HepG2 (cell line): Measurements from ENCODE around the gene FMO2. TPM values are rescaled to one million over a fixed set of nuclear protein-coding genes. Genes with fewer than 3 reads are reported as not detected.

Experiments
- FOXC1 ChIP-seq: sonication (generic); formaldehyde crosslinking; IDR thresholded peaks from 2 replicates; pipeline ENCODE4 v1.8.0; 2022; ENCODE audit warnings: mild to moderate bottlenecking, missing genetic modification reagents, borderline replicate concordance
- GLI4 ChIP-seq: sonication (generic); formaldehyde crosslinking; IDR thresholded peaks from 2 replicates; pipeline ENCODE4 v1.5.1; 2020; ENCODE audit warnings: missing genetic modification reagents, mild to moderate bottlenecking, moderate library complexity, borderline replicate concordance
- GTF3A ChIP-seq: sonication (generic); formaldehyde crosslinking; conservative IDR thresholded peaks from 2 replicates; pipeline ENCODE4 v1.4.0; 2020; ENCODE audit warnings: mild to moderate bottlenecking, missing genetic modification reagents
- MEF2D ChIP-seq: sonication (generic); formaldehyde crosslinking; IDR thresholded peaks from 2 replicates; pipeline ENCODE4 v1.5.1; 2020; ENCODE audit warnings: mild to moderate bottlenecking, missing genetic modification reagents
- YEATS4 ChIP-seq: sonication (generic); formaldehyde crosslinking; IDR thresholded peaks from 2 replicates; pipeline ENCODE4 v1.4.0; 2020; ENCODE audit warnings: missing genetic modification reagents, borderline replicate concordance
- polyA plus RNA-seq, 8 experiments: library from polyadenylated mRNA; depleted of rRNA in 3 of 8; stranded (reverse) in 7 of 8; unstranded in 1 of 8; fragments of >200 nt; fragmentation: Illumina TruSeq in 4 of 8; extraction: Trizol in 4 of 8; gene quantifications; 2 replicates each; pipeline versions ENCODE4 v1.2.1 to v1.2.3, GENCODE V29; 2011 to 2016; ENCODE audit warnings: low read depth in 4 of 8, missing spikeins in 1 of 8, mixed read lengths in 1 of 8; ENCODE audit not compliant: insufficient read depth in 1 of 8
- total RNA-seq, 5 experiments: library from RNA; depleted of rRNA; stranded (reverse); fragments of >200 nt; fragmentation: Illumina TruSeq; extraction: Trizol; gene quantifications; 2 replicates each; pipeline ENCODE4 v1.2.3, GENCODE V29; 2016; ENCODE audit warnings: low read depth in 1 of 5
- TF ChIP-seq, protein P1 (sequence below): sonication (generic); formaldehyde crosslinking; IDR thresholded peaks from 2 replicates; pipeline ENCODE4 v1.5.0; 2020; ENCODE audit warnings: missing genetic modification reagents
- TF ChIP-seq, protein P2 (sequence below), 2 experiments: IDR thresholded peaks; 2 replicates each; pipeline ENCODE4 v1.6.1; 2011 to 2012; ENCODE audit warnings: low read length in 2 of 2, borderline replicate concordance in 1 of 2, low read depth in 1 of 2, mild to moderate bottlenecking in 1 of 2, moderate library complexity in 1 of 2
- TF ChIP-seq, protein P3 (sequence below), 2 experiments: fragments of 450-650 bp in 1 of 2; sonication (generic) in 1 of 2; formaldehyde crosslinking in 1 of 2; IDR thresholded peaks; 2 replicates each; pipeline versions ENCODE4 v1.6.1 to v1.8.0; 2016 to 2022; ENCODE audit warnings: antibody characterized with exemption in 1 of 2, mild to moderate bottlenecking in 1 of 2, missing genetic modification reagents in 1 of 2
- TF ChIP-seq, protein P4 (sequence below): IDR thresholded peaks from 2 replicates; pipeline ENCODE4 v1.6.1; 2016; ENCODE audit warnings: mild to moderate bottlenecking, missing biosample characterization, missing genetic modification reagents
- TF ChIP-seq, protein P5 (sequence below): sonication (generic); formaldehyde crosslinking; IDR thresholded peaks from 2 replicates; pipeline ENCODE4 v1.9.0; 2021; ENCODE audit warnings: missing genetic modification reagents, mild to moderate bottlenecking, borderline replicate concordance

The FMO2 gene
- total and polyA plus RNA-seq, 2 of the 13 experiments (the other 11 are each of a cell fraction or from before 2014, with no cell fraction given): not detected

DNA sequence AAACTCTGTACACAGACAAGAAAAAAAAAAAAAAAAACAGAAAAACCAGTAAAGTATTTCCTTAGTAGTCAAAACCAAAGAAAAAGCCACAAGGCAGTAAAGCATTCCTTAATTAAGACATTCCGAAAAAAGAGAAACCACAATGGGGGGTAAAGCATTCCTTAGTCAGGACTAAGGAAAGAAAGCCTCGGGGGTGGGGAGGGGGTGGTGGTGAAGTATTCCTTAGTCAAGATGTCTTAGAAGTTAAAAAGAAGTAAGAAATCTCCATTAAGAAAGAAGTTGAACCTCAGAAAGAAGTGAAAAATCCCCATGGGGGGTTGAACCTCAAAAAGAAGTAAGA lies 35.0 kb downstream of the FMO2 start (continued):
- TF ChIP-seq, protein P1, sequence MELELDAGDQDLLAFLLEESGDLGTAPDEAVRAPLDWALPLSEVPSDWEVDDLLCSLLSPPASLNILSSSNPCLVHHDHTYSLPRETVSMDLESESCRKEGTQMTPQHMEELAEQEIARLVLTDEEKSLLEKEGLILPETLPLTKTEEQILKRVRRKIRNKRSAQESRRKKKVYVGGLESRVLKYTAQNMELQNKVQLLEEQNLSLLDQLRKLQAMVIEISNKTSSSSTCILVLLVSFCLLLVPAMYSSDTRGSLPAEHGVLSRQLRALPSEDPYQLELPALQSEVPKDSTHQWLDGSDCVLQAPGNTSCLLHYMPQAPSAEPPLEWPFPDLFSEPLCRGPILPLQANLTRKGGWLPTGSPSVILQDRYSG (CRISPR knock-in tag): no peak
- TF ChIP-seq MEF2D (CRISPR knock-in tag) (no peak), YEATS4 (CRISPR knock-in tag) (no peak), GLI4 (CRISPR knock-in tag) (no peak), GTF3A (CRISPR knock-in tag) (no peak), FOXC1 (no peak)
- TF ChIP-seq, protein P2, sequence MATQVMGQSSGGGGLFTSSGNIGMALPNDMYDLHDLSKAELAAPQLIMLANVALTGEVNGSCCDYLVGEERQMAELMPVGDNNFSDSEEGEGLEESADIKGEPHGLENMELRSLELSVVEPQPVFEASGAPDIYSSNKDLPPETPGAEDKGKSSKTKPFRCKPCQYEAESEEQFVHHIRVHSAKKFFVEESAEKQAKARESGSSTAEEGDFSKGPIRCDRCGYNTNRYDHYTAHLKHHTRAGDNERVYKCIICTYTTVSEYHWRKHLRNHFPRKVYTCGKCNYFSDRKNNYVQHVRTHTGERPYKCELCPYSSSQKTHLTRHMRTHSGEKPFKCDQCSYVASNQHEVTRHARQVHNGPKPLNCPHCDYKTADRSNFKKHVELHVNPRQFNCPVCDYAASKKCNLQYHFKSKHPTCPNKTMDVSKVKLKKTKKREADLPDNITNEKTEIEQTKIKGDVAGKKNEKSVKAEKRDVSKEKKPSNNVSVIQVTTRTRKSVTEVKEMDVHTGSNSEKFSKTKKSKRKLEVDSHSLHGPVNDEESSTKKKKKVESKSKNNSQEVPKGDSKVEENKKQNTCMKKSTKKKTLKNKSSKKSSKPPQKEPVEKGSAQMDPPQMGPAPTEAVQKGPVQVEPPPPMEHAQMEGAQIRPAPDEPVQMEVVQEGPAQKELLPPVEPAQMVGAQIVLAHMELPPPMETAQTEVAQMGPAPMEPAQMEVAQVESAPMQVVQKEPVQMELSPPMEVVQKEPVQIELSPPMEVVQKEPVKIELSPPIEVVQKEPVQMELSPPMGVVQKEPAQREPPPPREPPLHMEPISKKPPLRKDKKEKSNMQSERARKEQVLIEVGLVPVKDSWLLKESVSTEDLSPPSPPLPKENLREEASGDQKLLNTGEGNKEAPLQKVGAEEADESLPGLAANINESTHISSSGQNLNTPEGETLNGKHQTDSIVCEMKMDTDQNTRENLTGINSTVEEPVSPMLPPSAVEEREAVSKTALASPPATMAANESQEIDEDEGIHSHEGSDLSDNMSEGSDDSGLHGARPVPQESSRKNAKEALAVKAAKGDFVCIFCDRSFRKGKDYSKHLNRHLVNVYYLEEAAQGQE (IDR thresholded peaks at IDR 0.05; ENCODE audit: borderline replicate concordance in 1 of 2, low read depth in 1 of 2, low read length in 2 of 2): no peak
- TF ChIP-seq, protein P3, sequence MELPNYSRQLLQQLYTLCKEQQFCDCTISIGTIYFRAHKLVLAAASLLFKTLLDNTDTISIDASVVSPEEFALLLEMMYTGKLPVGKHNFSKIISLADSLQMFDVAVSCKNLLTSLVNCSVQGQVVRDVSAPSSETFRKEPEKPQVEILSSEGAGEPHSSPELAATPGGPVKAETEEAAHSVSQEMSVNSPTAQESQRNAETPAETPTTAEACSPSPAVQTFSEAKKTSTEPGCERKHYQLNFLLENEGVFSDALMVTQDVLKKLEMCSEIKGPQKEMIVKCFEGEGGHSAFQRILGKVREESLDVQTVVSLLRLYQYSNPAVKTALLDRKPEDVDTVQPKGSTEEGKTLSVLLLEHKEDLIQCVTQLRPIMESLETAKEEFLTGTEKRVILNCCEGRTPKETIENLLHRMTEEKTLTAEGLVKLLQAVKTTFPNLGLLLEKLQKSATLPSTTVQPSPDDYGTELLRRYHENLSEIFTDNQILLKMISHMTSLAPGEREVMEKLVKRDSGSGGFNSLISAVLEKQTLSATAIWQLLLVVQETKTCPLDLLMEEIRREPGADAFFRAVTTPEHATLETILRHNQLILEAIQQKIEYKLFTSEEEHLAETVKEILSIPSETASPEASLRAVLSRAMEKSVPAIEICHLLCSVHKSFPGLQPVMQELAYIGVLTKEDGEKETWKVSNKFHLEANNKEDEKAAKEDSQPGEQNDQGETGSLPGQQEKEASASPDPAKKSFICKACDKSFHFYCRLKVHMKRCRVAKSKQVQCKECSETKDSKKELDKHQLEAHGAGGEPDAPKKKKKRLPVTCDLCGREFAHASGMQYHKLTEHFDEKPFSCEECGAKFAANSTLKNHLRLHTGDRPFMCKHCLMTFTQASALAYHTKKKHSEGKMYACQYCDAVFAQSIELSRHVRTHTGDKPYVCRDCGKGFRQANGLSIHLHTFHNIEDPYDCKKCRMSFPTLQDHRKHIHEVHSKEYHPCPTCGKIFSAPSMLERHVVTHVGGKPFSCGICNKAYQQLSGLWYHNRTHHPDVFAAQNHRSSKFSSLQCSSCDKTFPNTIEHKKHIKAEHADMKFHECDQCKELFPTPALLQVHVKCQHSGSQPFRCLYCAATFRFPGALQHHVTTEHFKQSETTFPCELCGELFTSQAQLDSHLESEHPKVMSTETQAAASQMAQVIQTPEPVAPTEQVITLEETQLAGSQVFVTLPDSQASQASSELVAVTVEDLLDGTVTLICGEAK (IDR thresholded peaks at IDR 0.05): no peak
- TF ChIP-seq, protein P3 (CRISPR knock-in tag; IDR thresholded peaks at IDR 0.05): no peak
- TF ChIP-seq, protein P4, sequence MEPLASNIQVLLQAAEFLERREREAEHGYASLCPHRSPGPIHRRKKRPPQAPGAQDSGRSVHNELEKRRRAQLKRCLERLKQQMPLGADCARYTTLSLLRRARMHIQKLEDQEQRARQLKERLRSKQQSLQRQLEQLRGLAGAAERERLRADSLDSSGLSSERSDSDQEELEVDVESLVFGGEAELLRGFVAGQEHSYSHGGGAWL (CRISPR knock-in tag): no peak
- TF ChIP-seq, protein P5, sequence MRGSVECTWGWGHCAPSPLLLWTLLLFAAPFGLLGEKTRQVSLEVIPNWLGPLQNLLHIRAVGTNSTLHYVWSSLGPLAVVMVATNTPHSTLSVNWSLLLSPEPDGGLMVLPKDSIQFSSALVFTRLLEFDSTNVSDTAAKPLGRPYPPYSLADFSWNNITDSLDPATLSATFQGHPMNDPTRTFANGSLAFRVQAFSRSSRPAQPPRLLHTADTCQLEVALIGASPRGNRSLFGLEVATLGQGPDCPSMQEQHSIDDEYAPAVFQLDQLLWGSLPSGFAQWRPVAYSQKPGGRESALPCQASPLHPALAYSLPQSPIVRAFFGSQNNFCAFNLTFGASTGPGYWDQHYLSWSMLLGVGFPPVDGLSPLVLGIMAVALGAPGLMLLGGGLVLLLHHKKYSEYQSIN (CRISPR knock-in tag): no peak
